Measurements from ENCODE around the gene IMMP2L. TPM values are rescaled to one million over a fixed set of nuclear protein-coding genes. Genes with fewer than 3 reads are reported as not detected.

The IMMP2L gene
- total and polyA plus RNA-seq, 2 of the 13 experiments (the other 11 are each of a cell fraction or from before 2014, with no cell fraction given), result 7.8 to 16.9 TPM

- ChIA-PET POLR2A (no interaction called here), CTCF (ENCODE audit: low intra/inter-chr PET ratio, low total read pairs) (no interaction called here)
- no peak overlapping the region for H3K4me3 ChIP-seq (replicated peaks in 1 of 3; ENCODE audit: insufficient read depth in 1 of 3, low read depth in 2 of 3, low read length in 3 of 3)
- BruUV-seq (replicated peaks), result no TSS peak
- TF ChIP-seq CERS6 (CRISPR knock-in tag; IDR thresholded peaks at IDR 0.05), result no peak
- TF ChIP-seq POLR2AphosphoS2 (IDR thresholded peaks at IDR 0.05; ENCODE audit: low read depth, low read length), result no peak
- no peak for TF ChIP-seq ZNF83 (CRISPR knock-in tag; IDR thresholded peaks at IDR 0.05; ENCODE audit: borderline replicate concordance)
- no peak for TF ChIP-seq MIER3 (CRISPR knock-in tag; IDR thresholded peaks at IDR 0.05; ENCODE audit: borderline replicate concordance)
- TF ChIP-seq AGO2 (optimal IDR thresholded peaks at IDR 0.05; ENCODE audit: low read depth, low read length), result no peak
- no peak for TF ChIP-seq ZNF609 (CRISPR knock-in tag; IDR thresholded peaks at IDR 0.05; ENCODE audit: borderline replicate concordance)
- no peak overlapping the region for H3K27ac ChIP-seq (ENCODE audit: extremely low read length, insufficient read depth, low read length)
- H2AFZ ChIP-seq (ENCODE audit: low read length), result no peak overlapping the region
- intact Hi-C loops (cut with micrococcal nuclease; ENCODE audit: unreplicated experiment), result no loop called here
- no peaks in the 10 kb centered on the region for H3K9me3 ChIP-seq (ENCODE audit: low read length)
- no peak for DNase-seq (ENCODE audit: low spot score)
- no peaks in the 10 kb centered on the region for H3K4me1 ChIP-seq (ENCODE audit: insufficient read depth, low read length)
- H3K4me2 ChIP-seq (ENCODE audit: low read depth, low read length), result no peak overlapping the region
- H3K79me2 ChIP-seq (ENCODE audit: insufficient read depth, low read length), result no peaks in the 10 kb centered on the region
- no peak overlapping the region for H3K9ac ChIP-seq (ENCODE audit: insufficient read depth, low read depth, low read length)
- FAIRE-seq, result no peak
- in situ Hi-C loops (cut with HindIII; ENCODE audit: extremely low pct_ligation_motif_present, low pct_unique_long_range_greater_than_20kb), result no loop called here
- no peaks in the 10 kb centered on the region for H3K36me3 ChIP-seq (replicated peaks in 1 of 2; ENCODE audit: control insufficient read depth in 1 of 2, insufficient read depth in 2 of 2, low read length in 2 of 2)
- no peaks in the 10 kb centered on the region for H4K20me1 ChIP-seq (ENCODE audit: insufficient read depth, low read length)
- no peak for ATAC-seq
- H3K27me3 ChIP-seq (ENCODE audit: control insufficient read depth in 1 of 2, insufficient read depth in 2 of 2, low read length in 2 of 2), result no peaks in the 10 kb centered on the region; a peak in 1 of 5 replicates
These were observed 663.8 kb downstream of the IMMP2L start for GRCh38 chr7:110898516-110898915.

Data from HepG2 (cell line).